NCI-H128 (cell line): ENCODE data around the gene RERE.

Experiments used
- DNase-seq: peaks from one replicate; lab custom pipeline; 2025; ENCODE audit not compliant: unreplicated experiment; lab: John Stamatoyannopoulos, UW

RERE gene

DNA sequence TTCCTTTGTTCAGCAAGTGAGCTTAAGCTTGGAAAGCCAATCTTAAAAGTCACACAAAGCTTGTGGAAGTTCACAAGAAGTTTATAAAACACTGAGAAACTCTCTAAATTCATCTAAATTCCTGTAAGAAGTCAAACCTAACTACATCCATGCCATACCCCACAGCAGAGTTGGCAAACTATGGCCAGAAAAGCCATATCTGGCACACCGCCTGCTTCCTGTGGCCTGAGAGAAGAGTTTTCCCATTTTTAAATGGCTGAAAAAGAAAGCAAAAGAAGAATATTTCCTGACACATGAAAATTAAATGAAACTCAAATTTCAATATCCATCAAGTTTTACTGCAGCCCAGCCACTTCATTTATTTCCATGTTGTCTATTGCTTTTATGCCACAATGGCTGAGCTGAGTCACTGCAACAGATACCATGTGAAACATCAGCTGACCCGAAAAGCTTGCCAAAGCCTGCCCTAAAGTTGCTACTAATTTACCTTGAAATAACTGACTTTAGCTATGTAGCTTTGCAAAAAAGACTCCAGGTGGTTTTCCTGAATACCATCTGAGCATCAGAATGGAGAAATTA, 262.4 kb downstream of the RERE start:
- no peak for DNase-seq

DNA sequence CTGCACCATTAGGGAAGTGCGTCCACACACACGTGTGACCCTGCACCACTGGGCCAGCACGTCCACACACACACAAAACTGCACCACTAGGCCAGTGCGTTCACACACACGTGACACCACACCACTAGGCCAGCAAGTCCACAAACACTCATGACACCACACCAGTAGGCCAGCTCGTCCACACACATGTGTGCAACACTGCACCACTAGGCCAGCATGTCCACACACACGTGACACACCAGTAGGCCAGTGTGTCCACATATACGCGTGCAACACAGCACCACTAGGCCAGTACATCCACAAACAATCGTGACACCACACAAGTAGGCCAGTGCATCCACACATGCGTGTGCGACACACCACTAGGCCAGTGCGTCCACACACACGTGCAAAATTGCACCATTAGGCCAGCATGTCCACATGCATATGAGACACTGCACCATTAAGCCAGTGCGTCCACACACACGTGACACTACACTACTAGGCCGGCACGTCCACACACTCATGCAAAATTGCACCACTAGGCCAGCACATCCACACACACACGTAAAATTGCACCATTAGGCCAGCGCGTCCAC, 264.5 kb downstream of the RERE start:
- DNase-seq = no peak

DNA sequence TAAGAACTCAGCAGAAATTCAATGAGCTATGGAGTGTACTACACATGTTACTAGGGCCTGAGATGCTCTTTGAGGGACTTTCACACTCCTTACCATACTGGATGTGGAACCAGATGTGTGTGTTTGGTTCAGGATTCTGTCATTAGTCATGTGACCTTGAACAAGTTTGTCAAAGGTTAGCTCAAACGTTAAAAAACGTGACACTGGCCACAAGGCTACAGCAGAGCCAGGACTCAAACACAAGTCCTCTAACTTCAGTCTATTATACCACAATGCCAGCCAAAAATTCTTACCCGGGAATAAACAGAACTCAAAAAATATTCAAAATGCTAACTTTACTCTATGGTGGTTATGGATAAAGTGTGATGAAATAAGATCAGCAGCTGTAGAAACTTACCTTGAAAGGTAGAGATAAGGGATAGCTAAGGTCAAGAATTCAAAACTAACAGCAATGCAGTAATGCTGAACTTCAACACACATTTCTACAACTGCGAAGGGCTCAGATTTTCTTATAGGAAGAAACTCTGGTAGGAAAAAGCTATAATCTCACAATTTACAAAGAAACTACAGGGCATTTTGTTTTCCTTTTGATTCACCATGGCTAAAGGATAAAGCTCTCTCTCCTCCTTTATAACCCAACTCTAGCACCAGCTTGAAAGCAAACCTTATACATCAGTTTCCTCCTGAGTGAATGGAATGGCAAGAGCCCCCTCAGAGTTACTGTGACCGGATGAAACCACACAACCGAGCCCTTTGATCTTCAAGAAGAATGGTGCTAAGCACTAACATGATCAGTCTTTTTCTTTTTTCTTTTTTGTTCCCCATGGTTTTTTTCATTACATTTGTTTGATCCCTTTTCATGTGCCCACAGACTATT, 265.6 kb downstream of the RERE start:
- no peak for DNase-seq

DNA sequence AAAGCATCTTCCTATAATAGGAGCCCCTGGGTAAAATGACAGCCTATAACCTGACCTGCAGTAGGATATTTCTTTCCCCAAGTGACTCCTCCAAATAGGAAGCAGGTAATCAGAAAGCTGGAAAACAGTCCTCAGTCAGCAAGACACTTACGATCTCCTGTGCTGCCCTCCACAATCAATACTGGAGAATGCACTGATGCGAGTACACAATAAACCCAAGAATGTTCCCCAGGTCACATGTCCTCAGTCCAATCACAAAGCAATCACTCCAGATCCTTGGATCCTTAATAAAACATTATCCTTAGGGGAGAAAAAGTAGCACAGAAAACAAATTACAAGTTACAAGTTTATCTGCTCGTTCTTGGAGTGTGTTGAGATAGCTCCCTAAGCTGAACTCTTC, 266.4 kb downstream of the RERE start:
- DNase-seq = no peak

DNA sequence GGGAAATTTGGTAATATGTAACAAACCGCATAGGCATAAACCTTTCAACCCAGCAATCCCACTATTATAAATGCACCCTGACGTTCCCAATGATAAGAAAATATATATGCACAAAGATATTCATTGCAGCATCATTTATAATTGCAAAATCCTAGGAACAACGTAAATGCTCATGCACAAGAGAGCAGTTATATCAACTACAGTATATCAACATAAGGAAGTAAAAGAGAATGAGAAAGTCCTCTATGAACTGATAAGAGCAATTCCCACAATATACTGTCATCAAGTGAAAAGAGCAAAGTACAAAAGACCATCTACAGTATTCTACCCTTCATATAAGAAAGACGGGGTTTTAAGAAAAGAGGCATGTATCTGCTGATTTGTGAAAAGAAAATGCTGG, 269.6 kb downstream of the RERE start:
- DNase-seq = no peak

DNA sequence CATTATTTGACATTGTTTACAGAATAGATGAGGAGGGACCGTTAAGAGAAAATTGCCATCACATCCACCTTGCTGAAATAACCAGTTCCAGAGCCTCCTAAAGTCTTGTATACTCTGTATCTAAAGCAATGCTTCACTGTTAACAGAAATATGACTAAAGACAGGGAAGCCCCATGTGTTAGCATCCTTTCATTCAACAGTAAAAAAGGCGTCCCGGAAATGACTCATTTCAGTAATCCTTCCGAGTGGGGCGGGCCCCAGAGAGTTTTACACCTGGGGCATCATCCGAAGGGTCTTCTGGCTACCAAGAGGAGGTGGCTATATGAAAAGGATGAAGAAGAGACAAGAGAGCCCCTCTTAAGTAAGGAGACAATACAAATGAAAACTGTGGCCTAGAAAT, 272.4 kb downstream of the RERE start:
- DNase-seq = no peak

DNA sequence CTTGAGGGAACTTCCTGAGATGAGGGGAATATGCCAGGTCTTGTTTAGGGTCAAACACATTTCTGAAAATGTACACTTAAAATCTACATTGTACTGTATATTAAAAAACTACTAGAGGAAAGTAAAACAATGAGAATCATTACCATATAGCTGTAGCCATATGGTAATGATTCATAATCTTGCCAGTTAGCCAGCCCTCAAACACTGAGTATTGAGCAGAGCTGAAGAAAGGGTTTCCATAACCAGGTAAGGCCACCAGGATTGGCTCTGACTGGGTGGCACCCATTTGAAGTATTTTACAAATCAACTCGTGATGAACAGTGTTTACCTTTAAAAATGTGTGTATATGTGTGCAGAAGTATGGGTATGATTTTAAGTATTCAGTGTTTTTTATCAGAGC, 272.8 kb downstream of the RERE start:
- DNase-seq = no peak

DNA sequence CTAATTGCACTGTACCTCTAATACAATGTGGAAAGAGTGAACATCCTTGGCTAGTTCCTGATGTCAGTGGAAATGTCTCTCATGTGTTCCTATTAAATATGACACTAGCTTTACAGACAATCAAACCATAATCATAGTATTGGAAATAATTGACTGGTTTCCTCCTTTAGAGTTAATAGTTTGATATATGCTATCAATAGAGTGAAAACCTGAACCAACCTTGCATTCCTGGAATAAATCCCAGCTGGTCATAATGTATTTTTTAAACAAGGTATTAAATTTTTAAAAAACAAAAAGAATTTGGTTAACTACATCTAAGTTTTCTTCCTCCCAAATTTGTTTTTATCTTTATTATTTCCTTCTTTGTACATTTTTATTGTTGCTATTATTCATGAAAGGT, 273.5 kb downstream of the RERE start:
- DNase-seq = no peak

DNA sequence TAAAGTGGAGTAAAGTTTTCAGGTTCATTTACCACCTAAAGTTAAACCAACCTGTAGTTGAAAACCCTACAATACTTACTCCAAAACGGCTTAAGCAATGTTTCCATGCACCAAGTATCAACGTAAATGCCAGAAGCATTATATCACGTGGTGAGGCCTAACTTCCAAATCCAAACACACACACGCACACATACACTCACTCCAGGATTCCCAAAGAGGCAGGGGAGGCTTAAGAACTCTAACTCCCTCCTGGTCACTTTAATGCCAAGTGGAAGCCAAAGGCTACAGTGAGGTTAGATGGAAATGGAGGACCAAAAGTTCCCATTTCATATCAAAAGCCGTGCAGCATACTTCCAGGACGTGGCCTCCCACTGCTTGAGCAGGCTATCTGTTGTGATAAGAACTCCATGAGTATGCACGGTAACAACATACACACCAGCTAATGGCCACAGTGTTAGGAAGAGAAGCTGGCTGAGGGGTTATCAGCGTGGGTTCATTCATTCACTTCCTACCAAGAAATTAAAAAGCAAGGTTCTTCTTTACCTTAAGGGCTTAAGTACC, 275.4 kb downstream of the RERE start:
- no peak for DNase-seq

DNA sequence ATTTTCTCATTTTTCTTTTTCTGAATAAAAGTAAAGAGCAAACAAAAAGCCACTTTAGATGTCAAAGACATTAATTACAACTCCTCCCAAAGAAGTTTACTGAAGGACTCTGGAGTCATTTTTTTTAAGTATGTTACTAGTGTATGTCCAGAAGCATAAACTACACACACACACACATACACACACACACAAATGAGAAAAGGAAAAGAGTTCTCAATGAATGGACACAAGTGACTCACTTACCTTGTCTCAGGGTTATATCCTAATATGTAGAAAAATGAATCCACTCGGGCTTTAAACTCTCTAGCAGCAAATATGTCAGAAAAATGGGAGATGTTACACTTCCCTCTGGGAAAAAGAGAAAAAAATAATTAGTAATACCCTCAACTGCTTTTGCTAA, 276.5 kb downstream of the RERE start:
- DNase-seq = no peak

DNA sequence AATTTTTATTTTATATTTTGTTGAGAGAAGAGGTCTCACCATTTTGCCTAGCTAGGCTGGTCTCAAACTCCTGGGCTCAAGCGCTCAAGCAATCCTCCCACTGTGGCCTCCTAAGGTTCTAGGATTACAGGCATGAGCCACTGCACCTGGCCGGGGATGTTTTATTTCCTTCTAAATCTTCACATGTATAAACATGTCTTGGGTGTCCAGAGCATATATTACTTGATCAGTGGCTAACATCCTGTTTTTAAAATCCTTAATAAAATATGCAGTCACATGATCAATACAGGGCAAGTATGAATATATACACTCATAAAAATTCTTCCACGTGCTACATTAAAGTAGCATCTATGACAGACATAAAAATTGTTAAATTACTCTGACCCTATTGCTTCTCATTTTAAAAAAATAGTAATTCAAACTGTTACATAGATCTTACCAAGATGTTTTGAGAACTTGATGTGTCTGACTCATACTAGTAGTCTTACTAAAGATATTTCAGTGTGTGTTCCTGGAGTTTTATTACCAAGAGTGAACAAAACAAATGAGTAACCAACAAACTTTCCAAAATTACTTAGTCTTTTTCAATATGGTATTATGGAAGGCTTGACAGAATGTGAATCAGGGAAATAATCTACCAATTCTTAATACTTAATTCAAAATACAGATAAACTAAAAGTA, 277.0 kb downstream of the RERE start:
- no peak for DNase-seq

DNA sequence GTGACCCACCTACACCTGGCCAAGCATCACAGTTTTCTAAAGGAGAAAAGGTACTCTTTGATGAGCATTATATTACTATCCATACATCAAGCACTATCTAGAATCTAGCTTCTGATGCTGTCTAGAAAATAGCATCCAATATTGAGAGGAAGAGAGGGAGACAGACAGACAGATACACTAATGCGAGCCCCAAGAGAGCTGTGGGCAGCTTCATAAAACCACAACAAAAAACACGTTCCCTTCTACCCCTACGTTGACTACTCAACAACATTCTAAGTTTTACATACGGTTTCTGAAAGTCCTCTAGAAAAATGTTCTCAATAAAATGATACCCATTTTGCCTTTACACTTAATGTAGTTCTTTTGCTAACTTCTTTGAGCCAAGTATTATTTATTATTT, 277.8 kb downstream of the RERE start:
- no peak for DNase-seq

DNA sequence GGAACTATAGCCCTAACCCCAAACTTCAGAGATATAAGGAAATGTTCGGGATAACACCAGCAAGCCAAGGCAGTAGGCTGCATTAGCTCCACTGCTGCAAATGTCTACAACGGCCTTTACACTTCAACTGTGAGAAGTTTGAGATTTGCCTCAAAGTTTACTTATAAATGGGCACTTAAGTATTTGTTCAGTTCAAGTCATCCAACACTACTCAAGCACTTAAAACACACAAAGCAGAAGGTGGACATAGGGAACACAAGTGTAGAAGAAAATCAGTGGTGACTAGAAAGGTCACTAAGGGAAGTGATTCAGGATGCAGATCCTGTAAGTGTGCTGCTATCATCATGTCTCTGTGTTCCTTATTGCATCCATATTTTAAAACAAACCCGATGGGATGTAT, 278.9 kb downstream of the RERE start:
- DNase-seq = no peak

DNA sequence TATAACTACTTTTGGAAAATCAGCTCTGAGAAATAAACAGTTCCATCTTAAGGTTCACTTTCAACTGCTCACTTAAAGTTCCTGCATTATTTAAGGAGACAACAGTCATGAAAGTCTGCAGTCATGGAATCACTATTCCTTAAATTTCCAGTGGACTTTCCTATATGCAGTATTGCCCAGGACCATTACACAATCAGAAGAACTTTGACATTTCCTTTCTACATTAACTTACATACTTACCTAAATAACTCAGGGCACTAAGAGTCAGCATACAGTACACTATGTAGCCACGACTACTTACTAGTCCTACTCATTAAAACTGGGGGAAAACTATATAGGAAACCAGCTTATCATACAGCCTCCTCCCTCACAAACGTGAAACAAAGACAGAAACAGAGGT, 279.4 kb downstream of the RERE start:
- no peak for DNase-seq

DNA sequence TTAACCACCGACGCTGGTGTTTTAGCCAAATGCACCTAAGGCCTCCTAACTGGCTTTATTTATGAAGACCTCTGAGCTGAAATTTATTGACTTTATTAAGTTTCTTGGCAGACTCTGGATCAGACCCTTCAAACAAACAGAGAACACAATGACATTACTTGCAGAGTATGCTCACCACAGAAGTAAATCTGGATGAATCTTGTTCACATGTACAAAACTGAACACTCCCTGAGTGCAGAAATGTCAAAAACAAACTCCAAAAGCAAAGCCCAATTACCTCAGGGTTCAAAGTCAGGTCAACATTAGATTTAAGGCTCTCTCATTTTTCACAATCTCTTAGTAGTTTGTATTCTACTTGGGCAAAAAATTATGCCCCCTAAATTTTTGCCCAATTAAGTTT, 280.9 kb downstream of the RERE start:
- no peak for DNase-seq

DNA sequence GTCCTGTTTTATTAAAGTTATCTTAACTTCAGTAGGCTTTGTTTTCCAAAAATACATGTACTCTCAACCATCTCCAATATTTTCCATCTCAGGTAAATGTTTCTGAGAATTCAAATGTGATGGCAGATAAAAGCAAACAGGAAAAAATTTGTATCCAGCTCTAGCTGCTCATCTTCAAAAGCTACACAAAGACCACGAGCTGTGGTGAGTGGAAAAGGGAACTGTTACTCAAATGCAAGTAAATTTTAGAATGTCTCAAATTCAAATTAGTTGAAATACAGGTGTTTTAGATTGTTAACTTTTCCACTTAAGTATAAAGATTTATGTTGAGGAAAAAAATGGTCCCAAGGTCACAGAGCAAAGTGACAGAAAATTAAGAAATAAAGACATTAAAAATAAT, 283.5 kb downstream of the RERE start:
- DNase-seq = no peak

DNA sequence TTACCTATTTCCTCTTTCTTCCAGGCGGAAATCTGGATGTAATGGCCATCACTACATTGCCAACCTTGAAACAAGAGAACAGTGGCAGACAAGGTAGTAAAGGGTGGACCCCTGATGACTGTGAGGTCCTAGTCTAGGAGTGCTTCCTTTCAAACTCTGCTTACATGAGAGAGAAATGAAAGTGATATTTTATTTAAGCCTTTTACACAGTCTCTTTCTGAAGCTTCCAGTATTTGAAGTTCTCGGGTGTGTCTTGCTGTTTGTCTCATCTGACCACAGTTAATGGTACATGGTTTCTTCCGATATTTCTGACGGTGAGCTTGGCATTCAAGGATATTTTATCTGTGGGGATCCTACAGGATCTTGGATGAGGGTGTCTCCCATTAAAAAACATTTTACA, 284.3 kb downstream of the RERE start:
- DNase-seq = no peak

DNA sequence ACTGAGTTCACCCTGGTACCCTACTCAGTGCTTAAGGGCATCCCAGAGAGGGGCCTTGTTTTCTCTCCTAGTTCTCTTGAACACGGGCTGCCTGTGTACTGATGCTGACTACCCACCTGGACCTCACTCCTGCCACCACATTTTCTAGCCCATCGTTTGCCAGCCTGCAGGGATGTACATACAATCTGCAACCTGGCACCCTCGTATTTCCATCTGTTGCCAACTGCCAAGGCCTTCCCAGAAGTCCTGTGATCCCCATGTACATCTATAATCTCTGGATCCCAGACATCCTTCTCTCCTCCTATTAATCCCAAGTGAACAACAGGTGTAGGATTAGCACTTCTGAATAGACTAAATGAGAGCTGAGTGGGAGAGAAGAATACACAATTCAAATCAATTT, 287.5 kb downstream of the RERE start:
- DNase-seq = no peak

DNA sequence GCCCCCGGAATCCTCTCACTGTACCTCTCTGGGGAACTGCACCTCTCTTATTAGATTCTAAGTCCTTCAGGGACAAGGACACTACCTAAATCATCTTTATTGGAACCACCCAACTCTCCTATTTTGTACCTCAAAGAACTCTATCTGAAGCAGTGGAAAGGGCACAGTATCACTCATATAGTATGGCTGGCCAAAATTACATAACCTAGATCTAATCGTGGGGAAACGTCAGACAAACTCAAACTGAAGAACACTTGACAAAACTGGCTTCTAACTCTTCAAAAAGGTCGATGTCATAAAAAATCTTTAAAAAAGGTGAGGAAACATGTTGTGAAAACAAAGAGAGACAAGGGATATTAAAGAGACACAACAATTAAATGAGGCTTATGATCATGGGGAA, 289.5 kb downstream of the RERE start:
- no peak for DNase-seq

DNA sequence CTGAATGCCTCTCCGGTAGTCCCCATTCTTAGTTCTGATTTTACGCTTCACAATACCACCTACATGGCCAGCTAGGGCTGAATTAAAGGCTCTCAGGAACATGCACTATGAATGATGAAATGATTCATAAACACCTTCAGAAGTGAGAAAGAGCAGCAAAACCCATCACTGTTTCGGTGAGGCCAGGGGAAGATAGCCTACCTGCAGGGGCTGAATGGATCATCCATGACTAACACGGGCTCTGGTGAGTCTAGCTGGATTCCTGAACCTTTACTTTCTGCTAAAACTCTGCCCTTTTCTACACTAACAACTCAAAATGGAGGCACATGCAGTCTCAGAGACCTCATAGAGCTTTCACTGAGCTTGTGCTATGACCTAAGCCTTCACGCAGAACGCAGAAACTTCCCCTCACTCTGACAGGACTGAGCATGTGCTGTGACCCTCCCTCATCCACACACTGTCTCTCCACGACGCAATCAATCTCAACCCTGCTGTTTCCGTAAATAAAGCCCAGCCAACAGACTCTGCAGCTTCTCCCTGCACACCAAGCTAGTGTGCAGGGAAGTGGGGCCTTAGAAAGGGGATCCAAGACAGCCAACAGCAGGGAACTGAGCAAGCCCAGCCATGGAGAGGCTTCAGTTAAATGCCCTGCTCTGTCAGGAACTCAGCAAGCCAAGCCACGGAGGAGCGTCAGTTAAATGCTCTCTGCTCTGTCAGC, 291.7 kb downstream of the RERE start:
- DNase-seq = peak; percentile 94

DNA sequence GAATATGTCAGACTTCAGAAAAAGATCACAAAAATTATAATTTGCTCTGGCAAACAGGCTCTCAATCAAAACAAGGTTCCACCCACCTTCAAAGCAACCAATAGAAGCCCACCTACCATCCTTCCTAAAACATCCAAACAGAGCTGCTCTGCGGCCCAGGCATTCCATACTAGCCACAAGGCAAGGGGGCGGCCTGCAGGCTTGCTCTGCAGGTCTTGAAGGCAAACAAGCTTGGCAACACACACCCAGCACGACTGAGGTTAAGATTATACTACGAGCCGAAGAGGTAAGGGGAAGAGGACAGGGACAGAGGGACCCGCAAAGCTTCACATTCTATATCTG, 292.3 kb downstream of the RERE start:
- DNase-seq = no peak
